HUES64 (cell line): ENCODE results near the gene PLEKHM1. TPM values are rescaled to one million over a fixed set of nuclear protein-coding genes. Genes with fewer than 3 reads are reported as not detected.
"Not testable (repeated sequence)": the region's sequence is repeated elsewhere in the genome, so short reads cannot be mapped to it uniquely, and the experiment has no call there.

Experiments
- H3K27ac ChIP-seq: 2 replicates; pipeline ENCODE4 v1.7.0; 2013; ENCODE audit warnings: low read depth, low read length, inconsistent platforms
- H3K27me3 ChIP-seq: 2 replicates; pipeline ENCODE4 v1.6.1; 2013; ENCODE audit warnings: mild to moderate bottlenecking, low read length; ENCODE audit not compliant: insufficient read depth
- H3K36me3 ChIP-seq: 2 replicates; pipeline ENCODE4 v1.6.1; 2013; ENCODE audit warnings: mild to moderate bottlenecking, low read length; ENCODE audit not compliant: insufficient read depth
- H3K4me1 ChIP-seq: 2 replicates; pipeline ENCODE4 v1.6.1; 2013; ENCODE audit warnings: mild to moderate bottlenecking, low read length, moderate library complexity; ENCODE audit not compliant: insufficient read depth
- H3K4me3 ChIP-seq: 2 replicates; pipeline ENCODE4 v1.5.1; 2013; ENCODE audit warnings: mild to moderate bottlenecking, low read length, moderate library complexity
- H3K9ac ChIP-seq: 2 replicates; pipeline ENCODE4 v1.6.1; 2013; ENCODE audit warnings: mild to moderate bottlenecking, low read depth, low read length
- H3K9me3 ChIP-seq: 2 replicates; pipeline ENCODE4 v1.6.1; 2013; ENCODE audit warnings: low read depth, low read length; ENCODE audit not compliant: insufficient read depth
- WGBS: fragments of 150-250, 120-280 bp; methylation state at CpG from one replicate; pipeline ENCODE4 v1.1.7; 2013; ENCODE audit warnings: missing lambda C conversion rate; 5-methylcytosine and 5-hydroxymethylcytosine counted together
- polyA plus RNA-seq, 2 experiments: library from polyadenylated mRNA; stranded (reverse); fragments of 50-300 nt; gene quantifications; one replicate each; pipeline ENCODE4 v1.2.3, GENCODE V29; 2013

The PLEKHM1 gene
- 4.7 TPM for polyA plus RNA-seq (2013, experiment 1 of 2)
- 5.8 TPM for polyA plus RNA-seq (2013, experiment 2 of 2)

- not testable (repeated sequence) for H3K36me3 ChIP-seq, H3K27ac ChIP-seq, H3K4me1 ChIP-seq, H3K9me3 ChIP-seq, H3K27me3 ChIP-seq, H3K9ac ChIP-seq
- H3K4me3 ChIP-seq: peak within 1 kb of the TSS; percentile 67
- 1% methylated on average over 54 of the region's 59 CpGs for WGBS
Observed at GRCh38 chr17:45490615-45491433, at the start of gene PLEKHM1. PLEKHM1 (minus strand) TSS chr17:45490721; CDS start chr17:45482484, 8,237 bp downstream.

- H3K36me3 ChIP-seq, H3K9ac ChIP-seq, H3K27ac ChIP-seq, H3K4me3 ChIP-seq, H3K9me3 ChIP-seq, H3K4me1 ChIP-seq, H3K27me3 ChIP-seq: not testable (repeated sequence)
- WGBS: 95% methylated on average over 4 of the region's 7 CpGs
Observed at GRCh38 chr17:45538168-45538567, 47.6 kb upstream of the PLEKHM1 start.

DNA sequence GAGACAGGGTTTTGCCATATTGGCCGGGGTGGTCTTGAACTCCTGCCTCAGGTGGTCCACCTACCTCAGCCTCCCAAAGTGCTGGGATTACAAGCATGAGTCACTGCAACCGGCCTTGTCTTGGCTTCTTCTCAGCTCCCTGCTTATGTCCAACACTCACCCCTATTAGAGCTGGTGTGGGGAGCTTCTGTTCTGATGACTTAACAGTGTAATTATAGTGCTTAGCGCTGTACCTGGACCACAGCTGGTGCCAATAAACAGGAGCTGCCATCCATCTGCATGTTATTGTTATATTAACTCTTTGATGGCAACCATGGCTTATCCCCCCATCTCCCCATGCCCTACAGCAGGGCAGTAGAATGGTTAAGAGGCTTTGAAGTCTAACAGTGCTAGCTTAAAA is 15.6 kb upstream of the PLEKHM1 start:
- not testable (repeated sequence) for H3K27me3 ChIP-seq, H3K9ac ChIP-seq, H3K4me3 ChIP-seq, H3K9me3 ChIP-seq, H3K4me1 ChIP-seq, H3K27ac ChIP-seq, H3K36me3 ChIP-seq
- 82% methylated on average over 3 of the region's 3 CpGs for WGBS

GRCh38 chr17:45505183-45505582 is 14.7 kb upstream of the PLEKHM1 start:
- not testable (repeated sequence) for H3K9ac ChIP-seq, H3K4me3 ChIP-seq, H3K36me3 ChIP-seq, H3K4me1 ChIP-seq, H3K27me3 ChIP-seq, H3K9me3 ChIP-seq, H3K27ac ChIP-seq
- WGBS: 94% methylated on average over 3 of the region's 3 CpGs

GRCh38 chr17:45501092-45501707 is 10.7 kb upstream of the PLEKHM1 start:
- not testable (repeated sequence) for H3K4me1 ChIP-seq, H3K9me3 ChIP-seq, H3K9ac ChIP-seq, H3K36me3 ChIP-seq, H3K27ac ChIP-seq, H3K27me3 ChIP-seq
- 0 out of 2 replicates have a peak overlapping the region, but pooled peaks have one; percentile 21 for H3K4me3 ChIP-seq
- 70% methylated on average over 29 of the region's 33 CpGs for WGBS

DNA sequence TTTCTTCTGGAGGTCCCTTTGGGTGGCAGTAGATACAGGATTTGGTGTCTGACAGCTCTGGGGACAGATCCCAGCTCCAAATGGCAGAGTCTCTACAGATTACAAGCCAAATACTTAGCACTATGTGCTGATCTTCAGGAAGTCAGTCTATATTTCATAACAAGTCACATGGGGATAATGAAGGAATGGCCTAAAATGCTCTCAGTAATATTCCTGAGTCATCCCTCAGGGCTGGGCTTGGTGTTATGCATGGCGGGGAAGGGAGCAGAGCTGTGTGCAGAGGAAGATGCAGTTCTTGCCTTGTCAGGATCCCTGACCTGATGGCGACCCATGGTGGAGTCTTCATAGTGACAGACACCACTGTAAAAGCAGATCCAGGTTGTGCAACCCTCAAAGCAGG is 10.0 kb upstream of the PLEKHM1 start:
- 80% methylated on average over 1 of the region's 2 CpGs for WGBS

DNA sequence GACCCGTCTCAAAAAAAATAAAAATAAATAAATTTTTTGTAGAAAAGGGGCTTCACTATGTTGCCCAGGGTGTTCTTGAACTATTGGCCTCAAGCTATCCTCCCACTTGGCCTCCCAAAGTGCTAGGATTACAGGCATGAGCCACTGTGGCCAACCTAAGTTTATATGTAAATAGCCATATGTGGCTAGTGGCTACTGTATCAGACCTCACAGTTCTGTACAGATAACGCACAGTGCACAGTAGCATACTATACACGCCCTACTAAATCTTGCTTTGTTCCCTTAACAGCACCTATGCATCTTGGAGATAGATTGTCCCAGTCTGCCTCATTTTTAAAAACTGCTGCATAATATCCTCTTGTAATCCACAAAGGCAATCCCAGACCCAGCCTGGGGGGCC is 8.7 kb upstream of the PLEKHM1 start:
- H3K4me3 ChIP-seq, H3K27me3 ChIP-seq, H3K4me1 ChIP-seq, H3K9me3 ChIP-seq, H3K36me3 ChIP-seq, H3K27ac ChIP-seq, H3K9ac ChIP-seq: not testable (repeated sequence)
- 97% methylated on average over 3 of the region's 3 CpGs for WGBS

More for the DNA sequence above, 10.0 kb upstream of the PLEKHM1 start:
- not testable (repeated sequence) for H3K4me3 ChIP-seq, H3K4me1 ChIP-seq, H3K27me3 ChIP-seq, H3K36me3 ChIP-seq, H3K9me3 ChIP-seq, H3K27ac ChIP-seq, H3K9ac ChIP-seq

DNA sequence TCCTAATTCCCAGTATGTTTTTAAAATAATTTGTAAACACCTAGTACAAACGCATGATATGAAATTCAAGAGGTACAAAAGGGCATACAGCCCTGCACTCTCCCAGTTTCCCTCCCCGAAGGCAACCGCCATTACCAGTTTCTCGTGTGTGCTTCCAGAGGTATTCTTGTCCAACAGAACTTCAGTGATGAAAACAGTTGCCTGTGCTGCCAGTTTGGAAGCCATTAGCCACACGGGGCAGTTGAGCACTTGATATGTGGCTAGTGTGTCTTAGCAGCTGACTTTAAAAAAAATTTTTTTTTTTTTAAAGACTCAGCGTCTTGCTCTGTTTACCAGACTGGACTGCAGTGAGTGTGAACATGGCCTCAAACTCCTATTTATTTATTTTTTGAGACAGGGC is 7.9 kb upstream of the PLEKHM1 start:
- not testable (repeated sequence) for H3K4me1 ChIP-seq, H3K27ac ChIP-seq, H3K4me3 ChIP-seq, H3K9ac ChIP-seq, H3K36me3 ChIP-seq, H3K9me3 ChIP-seq, H3K27me3 ChIP-seq
- 100% methylated on average over 1 of the region's 6 CpGs for WGBS

DNA sequence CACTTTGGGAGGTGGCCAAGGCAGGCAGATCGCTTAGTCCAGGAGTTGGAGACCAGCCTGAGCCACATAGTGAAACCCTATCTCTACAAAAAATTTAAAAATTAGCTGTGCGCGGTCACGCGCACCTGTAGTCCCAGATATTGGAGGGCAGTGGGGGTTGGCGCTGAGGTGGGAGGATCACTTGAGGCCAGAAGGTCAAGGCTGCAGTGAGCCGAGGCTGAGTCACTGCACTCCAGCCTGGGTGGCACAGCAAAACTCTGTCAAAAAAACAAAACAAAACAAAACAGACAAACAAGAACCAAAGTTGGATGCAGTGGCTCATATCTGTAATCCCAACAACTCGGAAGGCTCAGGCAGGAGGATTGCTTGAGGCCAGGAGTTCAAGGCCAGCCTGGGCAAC is 6.9 kb upstream of the PLEKHM1 start:
- not testable (repeated sequence) for H3K36me3 ChIP-seq, H3K4me1 ChIP-seq, H3K27me3 ChIP-seq, H3K4me3 ChIP-seq, H3K9me3 ChIP-seq, H3K27ac ChIP-seq, H3K9ac ChIP-seq
- 97% methylated on average over 6 of the region's 8 CpGs for WGBS

- not testable (repeated sequence) for H3K9me3 ChIP-seq, H3K4me3 ChIP-seq, H3K27ac ChIP-seq, H3K27me3 ChIP-seq, H3K9ac ChIP-seq, H3K4me1 ChIP-seq, H3K36me3 ChIP-seq
- 97% methylated on average over 3 of the region's 3 CpGs for WGBS
Observed at GRCh38 chr17:45496507-45496906, 6.0 kb upstream of the PLEKHM1 start.

DNA sequence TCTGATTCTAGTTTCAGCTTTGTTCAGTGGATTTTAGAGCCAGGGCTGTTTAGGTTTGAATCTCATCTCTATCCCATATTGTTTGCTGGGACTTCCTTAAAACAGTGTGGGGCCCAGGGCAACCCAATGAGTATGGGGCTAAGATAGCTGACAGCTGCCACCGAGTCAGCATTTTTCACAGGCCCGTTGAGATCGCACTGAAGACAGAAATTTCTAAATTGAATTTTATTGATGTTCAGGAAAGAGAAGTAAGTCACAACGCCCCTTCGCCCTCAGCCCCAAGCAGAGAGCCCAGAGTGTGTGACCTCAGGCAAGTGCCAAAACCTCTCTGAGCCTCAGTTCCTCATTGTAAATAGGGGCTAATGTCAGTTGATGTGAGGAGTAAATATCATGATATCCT is 4.0 kb upstream of the PLEKHM1 start:
- not testable (repeated sequence) for H3K27ac ChIP-seq, H3K9me3 ChIP-seq, H3K27me3 ChIP-seq, H3K4me1 ChIP-seq, H3K4me3 ChIP-seq, H3K36me3 ChIP-seq, H3K9ac ChIP-seq
- WGBS: 88% methylated on average over 5 of the region's 5 CpGs

DNA sequence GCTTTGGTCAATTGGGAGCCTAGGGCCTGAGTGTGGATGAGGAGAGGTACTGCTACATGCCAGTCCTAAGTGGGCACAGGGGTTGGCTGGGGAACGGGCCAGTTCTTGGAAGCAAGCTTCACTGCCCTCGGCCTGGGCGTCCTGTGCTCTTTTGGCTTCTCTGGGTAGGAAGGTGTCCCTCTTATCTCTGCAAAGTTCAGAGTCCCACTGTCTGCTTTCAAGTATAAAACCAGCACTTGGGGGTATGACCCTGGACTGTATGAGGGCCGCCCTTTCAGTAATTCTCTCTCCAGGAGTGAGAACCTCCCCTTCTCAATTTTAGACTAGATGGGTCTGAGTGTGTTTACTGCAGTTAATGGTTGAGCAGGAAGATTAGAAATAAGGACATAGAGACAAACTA is 1.6 kb upstream of the PLEKHM1 start:
- not testable (repeated sequence) for H3K36me3 ChIP-seq, H3K4me1 ChIP-seq, H3K4me3 ChIP-seq, H3K27ac ChIP-seq, H3K9me3 ChIP-seq, H3K27me3 ChIP-seq, H3K9ac ChIP-seq
- WGBS: 93% methylated on average over 3 of the region's 4 CpGs
